HG02642 (cell line): ENCODE data around the gene AURKAIP1.

ENCODE experiments used
- ATAC-seq: cut with Tn5 transposase; IDR thresholded peaks from one replicate; pipeline ENCODE4 v1.9.1; 2021; ENCODE audit warnings: mild to moderate bottlenecking; ENCODE audit not compliant: unreplicated experiment, poor library complexity

The AURKAIP1 gene

DNA sequence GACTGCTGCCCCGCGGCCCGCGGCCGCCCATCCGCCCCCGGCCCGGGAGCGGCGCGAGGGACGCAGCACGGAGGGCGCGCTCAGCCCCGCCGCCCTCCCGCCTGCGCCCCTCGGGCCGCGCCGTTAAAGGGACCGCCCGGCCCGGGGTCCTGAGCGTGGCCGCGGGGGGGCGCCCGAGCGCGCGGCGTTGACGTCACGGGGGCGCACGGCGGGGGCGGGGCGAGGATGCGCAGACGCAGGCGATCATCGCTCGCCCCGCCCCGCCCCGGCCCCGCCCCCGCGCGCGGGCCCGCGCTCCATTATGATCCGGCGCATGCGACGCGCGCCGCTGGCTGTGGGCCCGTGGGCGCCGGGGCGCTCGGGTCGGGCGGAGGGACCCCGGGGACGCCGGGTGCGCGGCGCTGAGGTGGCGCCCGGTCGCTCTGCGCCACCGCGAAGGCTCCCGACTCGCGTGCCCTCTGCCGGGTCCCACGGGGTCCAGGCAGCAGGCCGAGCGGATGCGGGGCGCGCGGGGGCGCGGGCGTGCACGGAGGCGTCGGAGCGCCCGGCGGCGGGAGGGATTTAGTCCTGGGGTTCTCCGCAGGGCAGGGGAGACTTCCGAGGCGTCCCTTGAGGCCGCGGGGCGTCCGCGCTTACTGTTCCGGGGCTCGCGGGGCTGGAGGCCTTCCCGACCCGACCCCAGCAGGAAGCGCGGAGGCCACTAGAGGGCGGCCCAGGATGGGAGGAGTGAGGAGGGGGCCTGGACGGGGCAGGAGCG, 25.6 kb downstream of the AURKAIP1 start, which contains the start of gene DVL1:
Gene DVL1 (minus strand): TSS at position 163 of the 757 bp plus-strand sequence. CDS start 353 bp downstream, outside the sequence.
- peak; percentile 70 for ATAC-seq

DNA sequence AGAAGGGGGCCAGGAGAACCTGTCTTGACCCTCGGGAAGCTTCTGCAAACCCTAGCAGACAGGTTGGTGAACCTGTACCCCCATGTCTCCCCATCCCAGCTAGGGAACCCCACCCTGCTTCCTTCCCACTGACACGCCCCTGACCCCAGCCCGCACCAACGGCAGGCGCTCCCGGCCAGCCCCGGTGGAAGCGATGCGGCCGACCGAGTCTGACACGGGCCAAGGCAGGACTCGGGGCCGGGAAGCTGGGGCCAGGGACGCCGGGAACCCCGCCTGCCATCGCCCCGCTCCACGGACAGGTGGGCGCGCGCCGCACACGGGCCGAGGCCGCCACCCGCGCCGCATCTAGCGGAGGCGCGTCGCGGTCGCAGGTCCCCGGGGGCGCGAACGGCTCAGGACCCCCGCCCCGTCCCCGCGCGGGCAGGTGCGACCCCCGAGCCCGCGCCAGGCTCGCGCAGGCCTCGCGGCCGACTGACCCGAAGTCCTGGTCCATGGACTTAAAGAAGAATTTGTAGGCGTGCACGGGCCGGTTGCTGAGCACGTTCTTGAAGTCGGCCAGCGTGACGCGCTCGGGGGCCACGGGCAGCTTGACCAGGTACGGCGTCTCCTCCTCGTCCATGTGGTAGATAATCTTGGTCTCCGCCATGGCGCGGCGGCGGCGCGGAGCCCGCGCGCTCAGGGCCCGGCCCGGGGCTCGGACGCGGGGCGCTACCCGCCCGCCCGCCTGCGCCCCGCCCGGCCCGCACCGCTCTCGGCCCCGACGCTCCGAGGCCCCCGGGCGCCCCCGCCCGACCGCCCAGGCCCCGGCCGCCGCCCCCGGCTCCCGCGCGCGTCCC, 26.4 kb downstream of the AURKAIP1 start:
- ATAC-seq: peak; percentile 30

DNA sequence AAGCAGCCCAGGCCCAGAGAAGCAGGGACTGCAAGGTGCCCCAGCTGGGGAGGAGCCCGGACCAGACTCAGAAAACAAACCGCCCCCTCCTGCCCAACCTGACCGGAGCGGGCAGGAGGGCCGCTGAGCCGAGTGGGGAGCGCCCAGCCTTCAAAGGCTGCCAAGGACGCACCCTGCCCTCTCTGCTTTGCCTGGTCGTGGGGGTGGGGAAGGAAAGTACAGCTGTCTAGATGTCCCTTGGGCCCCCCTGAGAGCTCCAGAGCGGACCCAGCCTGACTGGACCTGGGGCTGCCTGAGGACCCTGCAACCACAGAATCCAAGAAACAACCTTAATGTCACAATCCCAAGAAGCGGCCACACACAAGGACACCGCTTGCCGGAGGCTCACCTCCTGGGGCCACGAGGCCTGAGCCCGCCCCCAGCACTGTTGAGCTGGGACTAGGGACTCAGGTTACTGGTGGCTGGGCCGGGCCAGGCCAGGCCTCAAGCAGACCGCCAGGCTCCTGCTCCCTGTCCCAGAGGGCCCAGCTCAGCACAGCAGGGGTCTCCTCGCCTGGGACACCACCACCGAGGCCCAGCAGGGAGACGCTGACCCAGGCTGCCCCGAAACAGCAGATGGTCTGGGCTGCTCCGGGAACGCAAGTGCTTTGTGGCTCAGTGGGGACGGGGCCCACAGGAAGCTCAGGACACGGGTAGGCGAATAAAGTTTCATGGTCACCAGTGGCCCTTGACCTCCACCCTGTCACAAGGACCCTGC, 27.2 kb downstream of the AURKAIP1 start:
- no peak for ATAC-seq

DNA sequence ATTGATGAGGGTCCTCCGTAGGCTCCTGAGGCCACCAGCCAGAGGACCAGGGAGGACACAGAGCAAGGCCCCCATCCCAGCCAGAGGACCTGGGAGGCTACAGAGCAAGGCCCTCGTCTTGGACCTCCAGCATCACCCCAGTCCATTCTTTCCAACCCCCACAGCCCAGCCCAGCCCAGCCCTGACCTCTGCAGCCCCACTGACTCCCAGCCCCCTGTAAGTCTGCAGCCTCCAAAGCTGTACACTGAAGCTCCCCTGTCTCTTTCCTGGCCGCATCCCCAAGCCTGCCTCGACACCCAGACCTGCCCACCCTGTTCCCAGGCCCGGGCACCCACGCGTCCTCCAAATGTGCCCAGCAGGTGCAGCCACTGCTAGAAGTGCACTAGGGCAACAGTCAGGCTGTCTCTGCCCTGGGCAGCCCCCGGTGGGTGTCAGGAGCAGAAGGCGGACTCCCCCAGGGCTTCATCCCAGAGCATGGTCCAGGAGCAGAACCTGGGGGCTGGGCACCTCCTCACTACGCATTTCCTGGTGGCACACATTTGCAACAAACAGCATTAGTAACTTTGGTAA, 27.9 kb downstream of the AURKAIP1 start:
- ATAC-seq: no peak

DNA sequence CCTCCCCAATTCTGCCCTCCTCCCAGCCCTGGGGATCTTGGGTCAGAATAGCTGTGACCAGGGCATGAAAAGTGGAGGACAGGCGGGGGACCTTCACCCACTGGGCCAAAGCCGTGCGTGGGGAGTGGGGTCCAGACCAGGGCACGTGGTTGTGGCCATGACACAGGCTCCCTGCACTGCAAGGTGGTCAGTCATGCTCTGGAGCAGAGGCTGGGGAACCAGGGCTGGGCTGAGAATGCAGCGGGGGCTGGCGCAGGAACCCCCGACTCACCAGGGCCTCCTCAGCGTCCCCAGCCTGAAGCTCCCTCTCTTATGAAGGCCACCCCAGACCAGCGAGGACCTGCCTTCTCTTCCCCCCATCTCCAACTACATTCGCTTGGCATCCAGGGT, 28.5 kb downstream of the AURKAIP1 start:
- ATAC-seq: no peak

DNA sequence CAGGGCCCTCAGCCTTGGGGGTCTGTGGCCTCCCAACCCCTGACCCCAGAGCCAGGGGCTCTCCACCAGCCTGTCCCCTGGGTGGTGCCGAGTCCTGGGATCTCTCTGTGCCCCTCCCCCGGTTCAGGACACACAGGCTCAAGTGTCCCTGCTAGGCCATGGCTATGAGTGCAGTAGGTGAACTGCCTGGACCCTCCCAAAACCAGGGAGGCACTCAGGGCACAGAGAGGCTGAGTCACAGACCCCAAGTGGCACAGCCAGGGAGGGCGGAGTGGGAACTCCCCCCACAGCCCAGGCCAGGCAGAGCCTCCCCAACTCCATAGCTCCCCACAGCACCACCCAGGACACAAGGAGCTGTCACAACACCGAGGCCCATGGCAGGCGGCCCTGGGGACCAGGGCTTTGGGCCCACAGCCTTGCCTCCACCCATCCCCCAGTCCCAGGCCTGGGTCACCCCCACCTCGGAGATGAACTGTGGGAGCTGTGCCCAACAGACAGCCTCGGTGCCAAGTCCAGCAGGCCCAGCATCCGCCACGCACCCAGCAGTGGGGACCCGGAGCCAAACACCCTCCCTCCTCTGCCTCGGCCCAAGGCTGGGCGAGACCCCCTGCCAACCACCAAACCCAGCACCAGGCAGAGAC, 29.0 kb downstream of the AURKAIP1 start:
- no peak for ATAC-seq

DNA sequence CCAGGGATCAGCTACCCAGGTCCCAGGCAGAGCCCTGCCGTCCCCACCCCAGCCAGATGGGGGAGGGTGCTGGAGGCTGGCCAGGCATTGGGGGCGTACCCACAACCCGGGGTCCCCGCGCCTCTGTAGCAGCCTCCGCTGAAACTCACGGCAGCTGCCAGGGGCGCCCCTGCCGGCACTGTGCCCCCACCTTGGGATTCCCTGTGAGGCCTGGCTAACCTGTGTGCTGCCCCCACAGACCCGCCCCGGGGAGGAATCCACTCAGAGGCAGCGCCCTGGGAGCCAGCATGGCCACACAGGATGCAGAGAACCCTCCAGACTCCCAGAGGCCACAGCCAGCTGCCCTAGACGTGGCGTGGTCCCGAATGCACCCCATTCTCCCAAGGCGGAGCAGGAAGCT, 29.6 kb downstream of the AURKAIP1 start:
- ATAC-seq: no peak

DNA sequence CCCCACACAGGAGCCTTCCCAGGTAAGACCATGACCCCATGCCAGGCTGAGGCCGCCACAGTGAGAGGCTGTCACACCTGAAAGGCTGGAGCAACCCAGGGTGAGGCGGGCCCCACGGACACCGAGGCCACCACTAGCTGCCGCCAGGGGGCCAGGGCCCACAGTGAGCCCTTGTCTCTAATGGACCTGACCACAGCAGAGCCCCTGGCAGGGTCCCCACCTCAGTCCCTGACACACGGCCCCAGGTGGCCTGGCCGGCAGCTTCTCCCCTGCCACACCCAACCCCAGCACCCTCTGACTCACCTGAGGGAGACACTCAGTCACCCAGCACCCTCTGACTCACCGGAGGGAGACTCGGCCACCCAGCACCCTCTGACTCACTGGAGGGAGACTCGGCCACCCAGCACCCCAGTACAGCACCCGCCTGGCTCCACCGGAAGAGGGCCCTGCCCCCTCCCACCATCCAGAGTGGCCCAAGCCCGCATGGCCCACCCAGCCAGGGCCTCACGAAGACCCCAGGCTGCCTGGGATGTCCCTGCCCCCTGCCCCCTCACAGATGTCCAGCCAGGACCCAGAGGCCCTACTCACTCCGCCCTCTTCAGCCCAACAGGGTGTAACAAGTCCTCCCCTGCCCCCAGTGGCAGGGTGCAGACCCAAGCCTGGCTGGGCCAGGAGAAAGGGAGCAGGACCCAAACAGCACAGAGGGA, 30.2 kb downstream of the AURKAIP1 start:
- no peak for ATAC-seq

DNA sequence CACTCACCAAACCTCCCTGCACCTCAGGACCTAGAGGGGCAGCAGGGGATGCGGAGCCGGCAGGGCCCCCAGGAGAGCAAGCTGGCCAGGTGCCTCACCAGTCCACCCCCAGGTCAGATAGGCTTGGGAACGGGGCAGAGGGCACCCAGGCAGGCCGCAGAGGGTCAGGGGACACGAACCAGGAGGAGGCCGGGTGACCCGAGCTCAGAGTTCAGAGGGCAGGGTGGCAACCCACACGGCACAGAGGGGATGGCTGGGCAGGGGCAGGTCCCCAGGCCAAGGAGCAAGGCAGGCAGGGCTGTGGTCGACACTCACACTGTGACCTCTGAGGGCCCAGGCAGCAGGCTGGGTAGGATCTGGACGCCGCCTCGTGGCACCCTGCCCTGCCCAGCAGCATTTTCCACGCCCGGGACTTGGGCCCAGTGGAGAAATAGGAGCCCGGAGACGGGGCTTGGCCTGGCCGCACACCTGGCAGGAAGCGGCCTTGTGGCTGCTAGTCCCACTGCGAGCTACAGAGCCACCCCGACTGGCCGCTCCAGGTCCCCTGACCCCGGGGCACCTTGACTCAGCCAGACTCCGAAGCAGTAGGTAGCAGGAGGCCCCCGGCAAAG, 31.1 kb downstream of the AURKAIP1 start:
- no peak for ATAC-seq

DNA sequence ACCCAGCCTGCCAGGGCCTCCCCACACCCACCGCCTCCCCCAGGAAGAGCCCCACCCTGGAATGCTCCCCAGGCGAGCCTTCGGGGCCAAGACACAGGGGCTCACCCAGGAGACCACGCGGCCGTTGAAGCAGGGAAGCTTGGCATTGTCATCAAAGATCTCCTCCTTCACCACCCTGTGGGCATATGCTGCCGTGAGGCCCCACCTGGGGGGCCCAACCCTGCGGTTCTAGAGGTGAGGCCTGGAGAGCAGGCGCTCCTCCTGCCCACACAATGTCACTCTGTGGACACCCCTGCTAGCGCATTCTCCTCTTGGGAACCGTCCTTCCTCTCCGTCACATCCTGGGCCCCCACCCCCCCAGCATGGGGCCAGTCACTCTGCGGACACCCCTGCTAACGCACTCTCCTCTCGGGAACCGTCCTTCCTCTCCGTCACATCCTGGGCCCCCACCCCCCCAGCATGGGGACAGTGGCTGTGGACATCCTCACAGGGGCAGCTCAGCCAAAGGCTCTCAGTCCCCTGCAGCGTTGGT, 32.4 kb downstream of the AURKAIP1 start:
- ATAC-seq: no peak

DNA sequence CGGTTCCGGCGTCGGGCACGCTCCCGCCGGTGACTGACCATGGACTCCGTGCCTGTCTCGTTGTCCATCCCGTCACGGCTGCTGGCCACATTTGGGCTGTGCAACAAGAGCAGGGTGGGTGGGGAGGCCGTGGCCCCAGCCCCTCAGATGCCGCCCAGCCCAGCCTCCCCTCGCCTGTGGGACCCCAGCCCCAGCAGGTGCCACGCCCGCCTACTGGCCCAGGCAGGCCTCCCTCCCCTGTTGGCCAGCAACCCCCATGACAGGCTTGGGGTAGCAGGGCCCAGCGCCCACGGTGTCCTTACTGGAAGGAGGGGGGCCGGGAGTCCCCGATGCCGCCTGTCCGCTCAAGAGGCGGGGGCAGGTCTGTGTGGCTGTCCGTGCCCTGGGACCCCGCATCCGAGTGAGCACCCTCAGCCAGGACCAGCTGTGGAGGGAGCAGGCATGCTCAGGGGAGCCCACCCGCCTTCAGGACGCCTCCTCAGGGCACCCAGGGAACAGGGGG, 32.9 kb downstream of the AURKAIP1 start:
- no peak for ATAC-seq

DNA sequence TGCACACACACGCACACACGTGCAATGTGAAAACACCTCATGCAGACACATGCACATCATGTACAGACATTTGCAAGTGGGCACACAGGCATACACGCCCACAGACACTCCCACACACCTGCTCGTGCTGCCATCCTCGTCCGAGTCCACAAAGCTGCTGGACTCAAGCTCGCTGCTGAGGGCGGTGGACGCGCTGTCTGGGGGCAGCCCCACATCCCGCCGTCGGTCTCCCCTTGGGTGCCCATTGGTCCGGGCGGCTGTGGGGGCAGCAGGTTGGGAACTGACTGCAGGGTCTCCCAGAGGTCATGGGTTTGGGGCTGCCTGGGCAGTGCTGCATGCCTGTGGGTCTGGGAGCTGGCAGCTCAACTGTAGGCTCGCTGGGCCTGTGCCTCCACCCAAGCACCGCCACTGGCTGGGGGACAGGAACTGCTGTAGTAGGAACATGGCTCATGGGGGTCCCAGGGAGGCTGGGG, 33.4 kb downstream of the AURKAIP1 start:
- no peak for ATAC-seq

DNA sequence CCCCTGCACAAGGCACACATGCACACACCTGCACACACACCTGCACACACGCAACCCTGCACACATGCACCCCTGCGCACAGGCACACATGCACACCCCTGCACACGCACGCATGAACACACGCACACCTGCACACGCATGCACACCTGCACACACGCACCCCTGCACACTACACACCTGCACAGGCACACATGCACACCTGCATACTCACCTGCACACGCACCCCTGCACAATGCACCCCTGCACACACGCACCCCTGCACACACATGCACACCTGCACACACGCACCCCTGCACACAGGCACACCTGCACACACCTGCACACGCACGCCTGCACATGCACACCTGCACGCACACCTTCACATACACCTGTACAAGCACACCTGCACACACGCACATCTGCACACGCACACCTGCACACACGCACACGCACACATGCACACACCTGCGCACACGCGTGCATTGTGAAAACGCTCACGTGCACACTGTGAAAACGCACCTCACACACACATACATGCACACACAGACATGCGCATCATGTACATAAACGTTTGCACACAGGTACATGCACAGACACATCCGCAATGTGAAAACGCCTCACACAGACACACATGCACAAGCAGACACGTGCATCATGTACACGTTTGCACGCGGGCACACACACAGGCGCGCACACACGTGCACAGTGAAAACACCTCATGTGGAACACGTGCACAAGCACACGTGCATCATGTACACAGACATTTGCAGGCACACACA, 34.0 kb downstream of the AURKAIP1 start:
- no peak for ATAC-seq

DNA sequence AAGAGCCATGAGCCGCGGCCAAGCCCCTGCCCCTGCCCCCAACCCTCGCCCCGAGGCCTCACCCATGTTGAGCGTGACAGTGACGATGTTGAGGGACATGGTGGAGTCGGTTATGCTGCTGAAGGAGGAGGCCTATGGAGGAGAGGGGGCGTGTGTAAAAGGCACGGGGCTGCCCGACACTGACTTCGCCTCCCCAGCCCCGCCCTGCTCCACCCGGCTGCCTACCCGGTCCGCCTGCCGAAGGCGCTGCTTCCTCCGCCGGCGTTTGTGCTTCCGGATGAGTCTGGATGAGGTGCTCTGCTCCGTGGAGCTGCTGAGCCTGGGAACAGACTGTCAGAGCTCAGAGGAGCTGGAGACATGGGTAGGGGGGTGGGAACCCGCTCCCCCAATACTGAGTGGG, 34.8 kb downstream of the AURKAIP1 start:
- no peak for ATAC-seq

DNA sequence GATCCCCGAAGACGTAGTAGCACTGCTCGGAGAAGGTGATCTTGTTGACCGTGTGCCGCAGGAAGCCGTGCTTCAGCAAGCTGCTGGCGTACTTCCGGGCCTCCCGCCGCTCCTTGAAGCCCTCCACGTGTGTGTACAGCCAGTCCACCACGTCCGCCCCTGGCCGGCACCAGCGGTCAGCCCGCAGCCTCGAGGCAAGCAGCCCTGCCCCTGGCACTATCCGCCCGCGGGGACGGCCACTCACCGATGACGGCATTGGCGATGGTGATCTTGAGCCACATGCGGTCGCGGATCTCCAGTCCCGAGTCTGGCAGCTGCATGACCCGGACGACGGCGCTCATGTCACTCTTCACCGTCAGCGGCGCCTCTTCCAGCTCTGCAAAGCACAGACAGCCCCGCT, 36.7 kb downstream of the AURKAIP1 start:
- no peak for ATAC-seq

DNA sequence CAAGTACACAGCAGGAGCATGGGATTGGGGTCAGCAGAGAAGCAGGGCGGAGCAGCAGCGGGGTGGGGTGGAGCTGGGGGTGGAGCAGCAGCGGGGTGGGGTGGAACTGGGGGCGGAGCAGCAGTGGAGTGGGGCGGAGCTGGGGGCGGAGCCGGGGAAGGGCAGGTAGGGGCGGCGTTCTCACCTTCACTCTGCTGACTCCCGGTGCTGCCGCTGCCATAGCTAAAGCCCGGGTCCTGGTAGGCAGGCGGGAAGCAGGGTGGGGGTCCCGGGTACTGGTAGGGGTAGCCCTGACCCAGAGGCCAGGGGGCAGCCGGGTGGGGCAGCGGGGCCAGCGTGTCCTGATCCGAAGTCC, 37.2 kb downstream of the AURKAIP1 start:
- ATAC-seq: no peak

DNA sequence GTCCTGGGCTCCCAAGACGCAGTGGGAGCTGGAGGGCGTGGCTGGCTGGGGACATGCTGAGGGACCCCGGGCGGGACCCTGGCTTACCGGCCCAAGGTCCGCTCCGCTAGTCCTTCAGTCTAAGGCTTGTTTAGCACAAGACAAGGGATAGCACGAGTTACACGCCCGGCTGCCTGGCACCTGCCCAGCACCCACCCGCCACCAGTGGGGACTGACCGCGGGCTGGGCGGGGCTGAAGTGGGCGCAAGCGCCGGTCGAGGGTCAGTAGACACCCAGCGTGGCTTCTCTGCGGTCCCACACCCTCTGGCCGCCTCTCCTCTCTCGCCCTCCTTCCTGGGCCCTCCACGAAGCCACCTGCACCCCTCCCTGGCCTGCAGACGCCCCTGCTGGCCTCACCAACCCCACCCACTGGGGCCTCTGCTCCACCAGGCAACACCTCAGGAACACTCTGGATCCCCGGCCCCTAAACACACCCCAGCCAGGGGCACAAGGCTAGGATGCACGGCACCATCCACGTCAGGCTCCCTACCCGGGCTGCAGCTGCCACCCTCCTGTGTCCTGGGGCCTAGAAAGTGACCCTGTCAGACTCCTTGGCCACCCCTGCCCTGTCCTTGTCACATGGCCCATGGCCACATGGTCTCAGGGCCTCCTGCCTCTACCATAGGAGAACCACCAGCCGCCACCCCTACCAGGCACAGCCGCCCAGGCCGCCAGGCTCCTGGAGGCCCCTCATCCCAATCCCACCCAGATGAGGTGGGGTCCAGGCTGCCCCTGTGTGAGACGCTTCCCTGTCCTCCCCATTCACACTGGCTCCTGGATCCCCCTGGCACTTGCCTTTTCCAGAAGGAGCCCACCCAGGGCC, 37.8 kb downstream of the AURKAIP1 start:
- no peak for ATAC-seq
